B cell (primary cell): ENCODE data around the gene TSPAN18.

Source experiments
- EZH2 ChIP-seq: IDR thresholded peaks from 2 replicates; pipeline ENCODE4 v1.6.1; 2012; ENCODE audit warnings: borderline replicate concordance, low read depth, mild to moderate bottlenecking, moderate library complexity, low read length; ENCODE audit not compliant: insufficient read depth, poor library complexity, severe bottlenecking
- TF ChIP-seq, protein P1 (sequence below): fragments of 200-600 bp; IDR thresholded peaks from one replicate; pipeline ENCODE4 v1.8.0; 2022; ENCODE audit warnings: antibody characterized with exemption, mild to moderate bottlenecking

DNA sequence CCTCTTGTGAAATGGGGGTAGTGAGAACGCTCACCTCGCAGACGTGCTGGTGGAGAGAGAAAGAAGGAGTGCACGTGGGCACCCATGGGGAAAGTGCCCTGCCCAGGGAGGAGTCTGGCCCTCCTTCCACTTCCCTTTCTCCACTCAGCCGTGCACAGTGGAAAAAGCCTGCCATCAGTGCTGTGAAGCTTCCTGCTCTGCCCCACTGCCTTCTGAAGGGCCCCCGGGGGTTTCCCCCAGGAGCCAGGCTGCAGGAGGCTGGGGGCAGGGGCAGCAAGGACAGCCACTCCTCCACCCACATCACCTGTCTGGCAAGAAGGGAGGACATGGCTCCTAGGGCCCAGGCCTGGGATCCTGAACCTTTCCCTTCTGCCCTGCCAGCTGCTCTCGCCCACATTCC is 216.4 kb downstream of the TSPAN18 start:
- TF ChIP-seq, protein P1, sequence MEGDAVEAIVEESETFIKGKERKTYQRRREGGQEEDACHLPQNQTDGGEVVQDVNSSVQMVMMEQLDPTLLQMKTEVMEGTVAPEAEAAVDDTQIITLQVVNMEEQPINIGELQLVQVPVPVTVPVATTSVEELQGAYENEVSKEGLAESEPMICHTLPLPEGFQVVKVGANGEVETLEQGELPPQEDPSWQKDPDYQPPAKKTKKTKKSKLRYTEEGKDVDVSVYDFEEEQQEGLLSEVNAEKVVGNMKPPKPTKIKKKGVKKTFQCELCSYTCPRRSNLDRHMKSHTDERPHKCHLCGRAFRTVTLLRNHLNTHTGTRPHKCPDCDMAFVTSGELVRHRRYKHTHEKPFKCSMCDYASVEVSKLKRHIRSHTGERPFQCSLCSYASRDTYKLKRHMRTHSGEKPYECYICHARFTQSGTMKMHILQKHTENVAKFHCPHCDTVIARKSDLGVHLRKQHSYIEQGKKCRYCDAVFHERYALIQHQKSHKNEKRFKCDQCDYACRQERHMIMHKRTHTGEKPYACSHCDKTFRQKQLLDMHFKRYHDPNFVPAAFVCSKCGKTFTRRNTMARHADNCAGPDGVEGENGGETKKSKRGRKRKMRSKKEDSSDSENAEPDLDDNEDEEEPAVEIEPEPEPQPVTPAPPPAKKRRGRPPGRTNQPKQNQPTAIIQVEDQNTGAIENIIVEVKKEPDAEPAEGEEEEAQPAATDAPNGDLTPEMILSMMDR: no peak
- no peak for TF ChIP-seq EZH2
